CD4-positive, alpha-beta T cell (primary cell): ENCODE data around the gene MAN1A2. TPM values are rescaled to one million over a fixed set of nuclear protein-coding genes. Genes with fewer than 3 reads are reported as not detected.

ENCODE experiments used
- ATAC-seq: fragments of 200-7000 bp; cut with Tn5 transposase; one replicate; pipeline ENCODE4 v1.10.0; 2022; ENCODE audit warnings: mild to moderate bottlenecking; ENCODE audit not compliant: poor library complexity
- CTCF ChIA-PET: fragments of 350-600 bp; sonication (Branson Sonifier 250); formaldehyde crosslinking; loops from one replicate; lab custom pipeline; 2021; ENCODE audit warnings: antibody characterized with exemption, inconsistent platforms; lab: Charles Lee
- POLR2A ChIA-PET: fragments of 350-600 bp; sonication (Branson Sonifier 250); formaldehyde crosslinking; loops from one replicate; lab custom pipeline; 2021; ENCODE audit warnings: antibody characterized with exemption, inconsistent platforms; lab: Charles Lee
- DNase-seq, 14 experiments: peaks; one replicate each; pipeline ENCODE4 v3.0.0-alpha.2; 2013 to 2020; ENCODE audit warnings: mixed read lengths in 2 of 14
- H3K27ac ChIP-seq, 2 donors: one replicate each; pipeline versions ENCODE4 v1.5.1 to v1.7.0; 2013; ENCODE audit warnings: low read length in 2 of 2, low read depth in 1 of 2, mild to moderate bottlenecking in 1 of 2
- H3K27me3 ChIP-seq, 2 experiments: 1 replicate in 1 of 2; 2 replicates in 1 of 2; pipeline versions ENCODE4 v1.6.1 to v1.7.0; 2013; ENCODE audit warnings: low read length in 2 of 2, control low read depth in 1 of 2, mild to moderate bottlenecking in 1 of 2, moderate library complexity in 1 of 2; ENCODE audit not compliant: insufficient read depth in 2 of 2, control insufficient read depth in 1 of 2
- H3K36me3 ChIP-seq: one replicate; pipeline ENCODE4 v1.6.1; 2013; ENCODE audit warnings: low read length, control low read depth; ENCODE audit not compliant: insufficient read depth
- H3K4me1 ChIP-seq: one replicate; pipeline ENCODE4 v1.6.1; 2013; ENCODE audit warnings: low read length, control low read depth; ENCODE audit not compliant: insufficient read depth
- H3K4me3 ChIP-seq: one replicate; pipeline ENCODE4 v1.5.1; 2013; ENCODE audit warnings: mild to moderate bottlenecking, low read length, moderate library complexity
- H3K9me3 ChIP-seq, 2 experiments: 1 replicate in 1 of 2; 2 replicates in 1 of 2; pipeline versions ENCODE4 v1.6.1 to v1.7.0; 2013; ENCODE audit warnings: low read length in 2 of 2, mild to moderate bottlenecking in 2 of 2, control low read depth in 1 of 2, moderate library complexity in 1 of 2; ENCODE audit not compliant: control insufficient read depth in 1 of 2, insufficient read depth in 1 of 2
- H3K27ac Mint-ChIP-seq: one replicate; pipeline ENCODE4 v1.8.0; 2020; ENCODE audit warnings: mixed read lengths
- H3K27me3 Mint-ChIP-seq: one replicate; pipeline ENCODE4 v1.8.0; 2021; ENCODE audit warnings: mixed read lengths
- H3K36me3 Mint-ChIP-seq: one replicate; pipeline ENCODE4 v1.8.0; 2021; ENCODE audit warnings: low read depth, mixed read lengths
- H3K4me1 Mint-ChIP-seq: one replicate; pipeline ENCODE4 v1.8.0; 2021; ENCODE audit warnings: low read depth, mixed read lengths
- H3K4me3 Mint-ChIP-seq: one replicate; pipeline ENCODE4 v1.8.0; 2020; ENCODE audit warnings: mild to moderate bottlenecking, mixed read lengths
- H3K9me3 Mint-ChIP-seq: one replicate; pipeline ENCODE4 v1.8.0; 2020; ENCODE audit warnings: mixed read lengths
- CTCF ChIP-seq: fragments of 200-600 bp; IDR thresholded peaks from one replicate; pipeline ENCODE4 v1.8.0; 2022; ENCODE audit warnings: antibody characterized with exemption, mild to moderate bottlenecking
- intact Hi-C, 2 experiments: fragments of 100-400 bp; cut with DNase I in 1 of 2; cut with micrococcal nuclease in 1 of 2; formaldehyde crosslinking; loops; one replicate each; pipeline versions ENCODE4 v1.15.1 to v1.9.0; 2023 to 2025; cut with DNase I, micrococcal nuclease
- total RNA-seq, 174 experiments: library from RNA in 2 of 174; stranded (reverse) in 2 of 174; gene quantifications; one replicate each; pipeline ENCODE4 v1.2.3 and lab custom pipeline; 2021 to 2026

MAN1A2 gene
- total RNA-seq, 2 experiments from 2014 or later = 45.6 to 49.7 TPM

DNA sequence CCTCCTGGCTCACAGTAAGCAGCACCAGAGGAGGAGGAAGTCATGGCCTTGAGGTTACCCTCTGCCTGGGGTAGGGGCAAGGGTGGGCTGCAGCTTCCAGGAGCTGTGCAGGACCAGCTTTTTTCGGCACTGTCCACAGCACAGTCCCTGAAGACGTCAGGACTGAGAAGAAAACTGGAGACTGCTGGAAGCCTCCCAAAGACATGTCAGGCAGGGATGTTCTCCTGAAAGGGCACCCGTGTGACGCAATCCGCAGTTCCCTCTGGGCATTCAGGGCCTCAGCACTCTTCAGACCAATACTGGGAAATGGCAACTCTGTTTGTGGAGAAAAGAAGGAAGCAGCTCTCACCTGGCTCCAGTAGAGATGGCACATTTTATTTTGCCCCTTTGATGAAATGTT lies 173.8 kb downstream of the MAN1A2 start:
- H3K27me3 Mint-ChIP-seq = no peaks in the 10 kb centered on the region
- TF ChIP-seq CTCF = no peak
- DNase-seq (no peak), ATAC-seq (no peak)
- Histone ChIP-seq H3K27me3 (no peaks in the 10 kb centered on the region), H3K9me3 (no peaks in the 10 kb centered on the region), H3K4me3 (no peak overlapping the region), H3K27ac (no peak overlapping the region), H3K4me1 (peaks cover 9% of the 10 kb centered on the region), H3K36me3 (no peaks in the 10 kb centered on the region)
- no peak overlapping the region for H3K27ac Mint-ChIP-seq
- H3K9me3 Mint-ChIP-seq = no peaks in the 10 kb centered on the region
- CTCF ChIA-PET = no interaction called here
- POLR2A ChIA-PET = interaction anchor here (0.6 to 1.7 kb wide), 2 partner anchors 66 to 196 kb away, joined by 3 to 4 read pairs; no protein-coding TSS in a partner anchor
- no peaks in the 10 kb centered on the region for H3K36me3 Mint-ChIP-seq
- intact Hi-C loops = loop anchor here in 1 of 2 experiments (5.0 kb wide), 1 partner anchor 51 kb away; no protein-coding TSS in a partner anchor
- H3K4me1 Mint-ChIP-seq = no peaks in the 10 kb centered on the region
- H3K4me3 Mint-ChIP-seq = no peak overlapping the region

- intact Hi-C loops = loop anchor here in 1 of 2 experiments (5.0 kb wide), 1 partner anchor 51 kb away; no protein-coding TSS in a partner anchor
- ATAC-seq (no peak), DNase-seq (no peak)
- no peaks in the 10 kb centered on the region for H3K36me3 Mint-ChIP-seq
- POLR2A ChIA-PET = interaction anchor here (0.6 to 0.7 kb wide), 2 partner anchors 118 to 195 kb away, joined by 3 to 4 read pairs; no protein-coding TSS in a partner anchor
- no peaks in the 10 kb centered on the region for H3K27me3 Mint-ChIP-seq
- Histone ChIP-seq H3K4me3 (no peak overlapping the region), H3K27me3 (no peaks in the 10 kb centered on the region), H3K9me3 (no peaks in the 10 kb centered on the region), H3K4me1 (peaks cover 9% of the 10 kb centered on the region), H3K36me3 (no peaks in the 10 kb centered on the region), H3K27ac (no peak overlapping the region)
- CTCF ChIA-PET = interaction anchor here (0.6 kb wide), 2 partner anchors 28 to 370 kb away, joined by 3 to 5 read pairs; no protein-coding TSS in a partner anchor
- no peak for TF ChIP-seq CTCF
- no peaks in the 10 kb centered on the region for H3K9me3 Mint-ChIP-seq
- H3K4me3 Mint-ChIP-seq = no peak overlapping the region
- H3K4me1 Mint-ChIP-seq = no peaks in the 10 kb centered on the region
- no peak overlapping the region for H3K27ac Mint-ChIP-seq
Observed at GRCh38 chr1:117541585-117541984, 174.3 kb downstream of the MAN1A2 start.

- intact Hi-C loops = loop anchor here in 1 of 2 experiments (5.0 kb wide), 1 partner anchor 48 kb away; no protein-coding TSS in a partner anchor
- POLR2A ChIA-PET = no interaction called here
- no peaks in the 10 kb centered on the region for H3K4me1 Mint-ChIP-seq
- H3K4me3 Mint-ChIP-seq = no peak overlapping the region
- no peaks in the 10 kb centered on the region for H3K36me3 Mint-ChIP-seq
- no peaks in the 10 kb centered on the region for H3K36me3 ChIP-seq
- H3K4me3 ChIP-seq = no peak overlapping the region
- no peaks in the 10 kb centered on the region for H3K9me3 ChIP-seq
- no peaks in the 10 kb centered on the region for H3K27me3 Mint-ChIP-seq
- H3K9me3 Mint-ChIP-seq = no peaks in the 10 kb centered on the region
- H3K27ac Mint-ChIP-seq = no peak overlapping the region
- H3K4me1 ChIP-seq = no peaks in the 10 kb centered on the region
- ATAC-seq = no peak
- CTCF ChIA-PET = interaction anchor here (1.2 to 1.8 kb wide), 2 partner anchors 9 to 214 kb away, joined by 3 to 5 read pairs; no protein-coding TSS in a partner anchor
- no peaks in the 10 kb centered on the region for H3K27me3 ChIP-seq
- no peak for DNase-seq
- TF ChIP-seq CTCF = no peak
- H3K27ac ChIP-seq = no peak overlapping the region
Observed at GRCh38 chr1:117544509-117545109, 177.4 kb downstream of the MAN1A2 start.
